CD14-positive monocyte (primary cell): ENCODE data around the gene TFEC. TPM values are rescaled to one million over a fixed set of nuclear protein-coding genes. Genes with fewer than 3 reads are reported as not detected.

Source experiments
- DNase-seq, 3 donors: peaks; one replicate each; pipeline ENCODE4 v3.0.0-alpha.2; 2011 to 2022
- H2AFZ ChIP-seq: 2 replicates; pipeline ENCODE4 v1.6.0; 2012; ENCODE audit warnings: mild to moderate bottlenecking, low read depth, low read length, inconsistent platforms; ENCODE audit not compliant: insufficient read depth, poor library complexity, severe bottlenecking
- H3K27ac ChIP-seq, 2 donors: 1 replicate in 1 of 2; 2 replicates in 1 of 2; pipeline ENCODE4 v1.5.1; 2012 to 2013; ENCODE audit warnings: low read length in 2 of 2, control low read depth in 1 of 2, inconsistent platforms in 1 of 2, low read depth in 1 of 2, mild to moderate bottlenecking in 1 of 2
- H3K27me3 ChIP-seq, 2 donors: one replicate each; pipeline versions ENCODE4 v1.6.0 to v1.6.1; 2011 to 2013; ENCODE audit warnings: low read length in 2 of 2; ENCODE audit not compliant: control insufficient read depth in 2 of 2, insufficient read depth in 2 of 2
- H3K36me3 ChIP-seq, 2 donors: replicated peaks in 1 of 2; 1 replicate in 1 of 2; 2 replicates in 1 of 2; pipeline versions ENCODE4 v1.5.1 to v1.6.1; 2012 to 2013; ENCODE audit warnings: low read length in 2 of 2, control low read depth in 1 of 2, inconsistent platforms in 1 of 2, mild to moderate bottlenecking in 1 of 2; ENCODE audit not compliant: insufficient read depth in 2 of 2, control insufficient read depth in 1 of 2
- H3K4me1 ChIP-seq, 2 donors: 1 replicate in 1 of 2; 2 replicates in 1 of 2; pipeline versions ENCODE4 v1.5.1 to v1.6.1; 2012 to 2013; ENCODE audit warnings: low read length in 2 of 2, control low read depth in 1 of 2, inconsistent platforms in 1 of 2, mild to moderate bottlenecking in 1 of 2, moderate library complexity in 1 of 2; ENCODE audit not compliant: insufficient read depth in 2 of 2, control insufficient read depth in 1 of 2
- H3K4me2 ChIP-seq: replicated peaks from 2 replicates; pipeline ENCODE3; 2012; ENCODE audit warnings: low read length, moderate library complexity, mild to moderate bottlenecking; ENCODE audit not compliant: poor library complexity, severe bottlenecking; ENCODE audit errors: extremely low read depth
- H3K4me3 ChIP-seq, 3 experiments: fragments of 200-600 bp in 1 of 3; sonication (generic) in 1 of 3; replicated peaks in 1 of 3; 1 replicate in 2 of 3; 2 replicates in 1 of 3; pipeline ENCODE4 v1.5.1; 2011 to 2013; ENCODE audit warnings: low read length in 3 of 3, mild to moderate bottlenecking in 3 of 3, control low read depth in 2 of 3, low read depth in 2 of 3, inconsistent platforms in 1 of 3, moderate library complexity in 1 of 3
- H3K79me2 ChIP-seq: 2 replicates; pipeline ENCODE4 v1.6.0; 2012; ENCODE audit warnings: mild to moderate bottlenecking, control low read depth, inconsistent platforms, low read length, moderate library complexity; ENCODE audit not compliant: insufficient read depth
- H3K9ac ChIP-seq: 2 replicates; pipeline ENCODE4 v1.6.0; 2017; ENCODE audit warnings: low read length, mild to moderate bottlenecking; ENCODE audit not compliant: insufficient read depth, poor library complexity, severe bottlenecking
- H3K9me3 ChIP-seq, 2 donors: replicated peaks in 1 of 2; 1 replicate in 1 of 2; 2 replicates in 1 of 2; pipeline versions ENCODE4 v1.5.1 to v1.6.1; 2012 to 2013; ENCODE audit warnings: low read length in 2 of 2, control low read depth in 1 of 2; ENCODE audit not compliant: control insufficient read depth in 1 of 2, insufficient read depth in 1 of 2
- H4K20me1 ChIP-seq: 2 replicates; pipeline ENCODE4 v1.6.0; 2012; ENCODE audit warnings: mild to moderate bottlenecking, low read length, control low read depth, moderate library complexity; ENCODE audit not compliant: insufficient read depth
- H3K27ac Mint-ChIP-seq, 7 donors: one replicate each; pipeline ENCODE4 v1.8.0; 2020; ENCODE audit warnings: mild to moderate bottlenecking in 7 of 7, mixed read lengths in 7 of 7, moderate library complexity in 6 of 7, inconsistent platforms in 2 of 7
- H3K27me3 Mint-ChIP-seq, 3 donors: one replicate each; pipeline ENCODE4 v1.8.0; 2021 to 2022; ENCODE audit warnings: low read depth in 3 of 3, mild to moderate bottlenecking in 3 of 3, mixed read lengths in 3 of 3, moderate library complexity in 3 of 3, inconsistent platforms in 1 of 3
- H3K36me3 Mint-ChIP-seq, 2 donors: one replicate each; pipeline ENCODE4 v1.8.0; 2020; ENCODE audit warnings: mixed read lengths in 2 of 2, inconsistent platforms in 1 of 2, mild to moderate bottlenecking in 1 of 2
- H3K4me1 Mint-ChIP-seq: one replicate; pipeline ENCODE4 v1.8.0; 2020; ENCODE audit warnings: mild to moderate bottlenecking, mixed read lengths
- H3K4me3 Mint-ChIP-seq, 2 donors: one replicate each; pipeline ENCODE4 v1.8.0; 2020; ENCODE audit warnings: mild to moderate bottlenecking in 2 of 2, mixed read lengths in 2 of 2, moderate library complexity in 1 of 2
- H3K9me3 Mint-ChIP-seq, 7 donors: one replicate each; pipeline ENCODE4 v1.8.0; 2020 to 2022; ENCODE audit warnings: mixed read lengths in 7 of 7, mild to moderate bottlenecking in 6 of 7, moderate library complexity in 6 of 7, inconsistent platforms in 2 of 7
- CTCF ChIP-seq: fragments of 200-600 bp; IDR thresholded peaks from one replicate; pipeline ENCODE4 v1.8.0; 2022; ENCODE audit warnings: antibody characterized with exemption, mild to moderate bottlenecking
- WGBS: methylation state at CpG from one replicate; pipeline ENCODE4 v1.1.5; 2013; ENCODE audit warnings: missing lambda C conversion rate; ENCODE audit not compliant: insufficient coverage; 5-methylcytosine and 5-hydroxymethylcytosine counted together
- intact Hi-C, 2 donors: fragments of 100-400 bp; cut with micrococcal nuclease; formaldehyde crosslinking; loops; one replicate each; pipeline versions ENCODE4 v1.15.0 to v1.15.1; 2023
- polyA minus RNA-seq: library from RNA; depleted of rRNA, polyadenylated mRNA; stranded (reverse); fragments of >200 nt; gene quantifications from 2 replicates; pipeline ENCODE4 v1.2.3, GENCODE V29; 2012
- polyA plus RNA-seq, 3 donors: library from polyadenylated mRNA; depleted of rRNA in 1 of 3; unstranded in 2 of 3; stranded (reverse) in 1 of 3; fragments of 300-500 nt in 2 of 3; fragments of >200 nt in 1 of 3; fragmentation: Illumina TruSeq in 2 of 3; gene quantifications; 1 replicate in 2 of 3; 2 replicates in 1 of 3; pipeline ENCODE4 v1.2.3, GENCODE V29; 2012 to 2021
- total RNA-seq, 12 experiments: library from RNA in 1 of 12; stranded (reverse) in 1 of 12; fragments of 120-200 nt in 1 of 12; gene quantifications; one replicate each; pipeline ENCODE4 v1.2.4 and lab custom pipeline; 2013 to 2026; ENCODE audit warnings: mixed read lengths in 6 of 12, inconsistent platforms in 1 of 12

The TFEC gene
- 93.4 TPM for total RNA-seq (2013)
- polyA plus RNA-seq (10 to 100 TPM; 13.3 to 55.9 (median 17.4) TPM), polyA minus RNA-seq (16.6 and 24.3 TPM in 2 replicates), total RNA-seq (lab: John Stamatoyannopoulos, UW) (148 to 428 (median 277) reads per million in 11 experiments)

GRCh38 chr7:116030651-116031276 lies at the start of gene TFEC:
TFEC (minus strand) TSS chr7:116030763; CDS start chr7:115984441, 46,322 bp downstream.
- H3K27me3 Mint-ChIP-seq: no peaks in the 10 kb centered on the region

More at GRCh38 chr7:116030651-116031276, at the start of gene TFEC:
- intact Hi-C loops: loop anchor here in 1 of 2 donors (10.0 kb wide), 1 partner anchor 64 kb away; no protein-coding TSS in a partner anchor
- Histone ChIP-seq H2AFZ (peak within 1 kb of the TSS; percentile 50), H4K20me1 (no peaks in the 10 kb centered on the region), H3K4me2 (peak within 1 kb of the TSS; percentile 93), H3K79me2 (peaks cover 49% of the 10 kb centered on the region), H3K36me3 (no peaks in the 10 kb centered on the region), H3K9ac (peak within 1 kb of the TSS; percentile 35), H3K4me3 (peak within 1 kb of the TSS; percentile 74 to 99 (median 94)), H3K4me1 (peaks cover 24 to 42% of the 10 kb centered on the region in 2 donors), H3K27ac (peak within 1 kb of the TSS; percentile 49 to 80), H3K27me3 (no peaks in the 10 kb centered on the region), H3K9me3 (no peaks in the 10 kb centered on the region)
- Mint-ChIP-seq H3K4me3 (peak within 1 kb of the TSS; percentile 79 to 95), H3K36me3 (peaks cover 2 to 8% of the 10 kb centered on the region in 2 donors), H3K27ac (peak within 1 kb of the TSS; percentile 87 to 94 (median 93)), H3K4me1 (peaks cover 39% of the 10 kb centered on the region), H3K9me3 (no peaks in the 10 kb centered on the region)
- no CpG with 5 or more reads among the region's 3 CpGs for WGBS
- TF ChIP-seq CTCF: no peak
- DNase-seq: peak; percentile 49 to 93 (median 90)
